ENCODE measurements around the gene ISM1.

DNA sequence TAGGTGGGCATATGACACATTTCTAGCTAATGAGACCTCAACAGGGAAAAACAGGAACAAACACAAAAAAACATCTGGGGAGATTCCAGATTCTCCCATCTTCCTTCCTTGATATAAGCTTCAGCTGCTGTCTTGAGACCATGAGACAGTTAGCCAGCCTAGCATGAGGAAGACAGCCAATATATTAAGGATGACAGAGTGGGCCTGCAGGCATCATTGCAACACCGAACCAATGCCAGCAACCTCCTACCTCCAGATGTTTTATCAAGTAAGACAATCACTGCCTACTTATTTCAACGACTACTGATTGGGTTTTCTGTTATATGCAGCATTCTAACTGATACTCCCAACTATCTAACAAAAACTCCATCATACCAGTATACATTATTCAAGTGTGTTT lies 119.0 kb downstream of the ISM1 start:
- TF ChIP-seq, protein P1, sequence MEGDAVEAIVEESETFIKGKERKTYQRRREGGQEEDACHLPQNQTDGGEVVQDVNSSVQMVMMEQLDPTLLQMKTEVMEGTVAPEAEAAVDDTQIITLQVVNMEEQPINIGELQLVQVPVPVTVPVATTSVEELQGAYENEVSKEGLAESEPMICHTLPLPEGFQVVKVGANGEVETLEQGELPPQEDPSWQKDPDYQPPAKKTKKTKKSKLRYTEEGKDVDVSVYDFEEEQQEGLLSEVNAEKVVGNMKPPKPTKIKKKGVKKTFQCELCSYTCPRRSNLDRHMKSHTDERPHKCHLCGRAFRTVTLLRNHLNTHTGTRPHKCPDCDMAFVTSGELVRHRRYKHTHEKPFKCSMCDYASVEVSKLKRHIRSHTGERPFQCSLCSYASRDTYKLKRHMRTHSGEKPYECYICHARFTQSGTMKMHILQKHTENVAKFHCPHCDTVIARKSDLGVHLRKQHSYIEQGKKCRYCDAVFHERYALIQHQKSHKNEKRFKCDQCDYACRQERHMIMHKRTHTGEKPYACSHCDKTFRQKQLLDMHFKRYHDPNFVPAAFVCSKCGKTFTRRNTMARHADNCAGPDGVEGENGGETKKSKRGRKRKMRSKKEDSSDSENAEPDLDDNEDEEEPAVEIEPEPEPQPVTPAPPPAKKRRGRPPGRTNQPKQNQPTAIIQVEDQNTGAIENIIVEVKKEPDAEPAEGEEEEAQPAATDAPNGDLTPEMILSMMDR (IDR thresholded peaks at IDR 0.05; ENCODE audit: low read depth, low read length, poor library complexity, severe bottlenecking), result no peak
- no peak for TF ChIP-seq EZH2phosphoT487 (IDR thresholded peaks at IDR 0.05; ENCODE audit: borderline replicate concordance, low read length)

Data from DOHH2 (cell line).